H1 (cell line): ENCODE results near the gene PSMB3.

ENCODE experiments used
- CTCF ChIP-seq, 3 experiments: IDR thresholded peaks; 1 replicate in 2 of 3; 2 replicates in 1 of 3; pipeline versions ENCODE4 v1.5.1 to v1.6.1; 2011; ENCODE audit warnings: low read length in 3 of 3, mild to moderate bottlenecking in 3 of 3, inconsistent platforms in 2 of 3, low read depth in 1 of 3, moderate library complexity in 1 of 3; ENCODE audit not compliant: insufficient read depth in 1 of 3; ENCODE audit errors: control extremely low read depth in 1 of 3
- POLR2A ChIP-seq, 2 experiments: IDR thresholded peaks; 1 replicate in 1 of 2; 2 replicates in 1 of 2; pipeline ENCODE4 v1.6.1; 2011; ENCODE audit warnings: low read depth in 2 of 2, low read length in 2 of 2, mild to moderate bottlenecking in 2 of 2; ENCODE audit errors: control extremely low read depth in 1 of 2

- TF ChIP-seq CTCF (IDR thresholded peaks at IDR 0.05; ENCODE audit: control extremely low read depth in 1 of 3, insufficient read depth in 1 of 3, low read depth in 1 of 3, low read length in 3 of 3) = 0 out of 4 replicates have a peak, but pooled peaks of 1 of the 3 experiments have one; percentile 3
- TF ChIP-seq POLR2A (IDR thresholded peaks at IDR 0.05; ENCODE audit: control extremely low read depth in 1 of 2, low read depth in 2 of 2, low read length in 2 of 2) = peak in 1 of 2 experiments; percentile 59; a peak in 1 of 3 replicates
Measured at GRCh38 chr17:38751808-38752307, 683 bp upstream of the PSMB3 start.
